Left renal pelvis (tissue), 4 donors: ENCODE results near the gene PAX4. TPM values are rescaled to one million over a fixed set of nuclear protein-coding genes. Genes with fewer than 3 reads are reported as not detected.
A peak's percentile ranks its signal among the peaks of the same experiment; 100 is the strongest.
"Not testable (repeated sequence)": the region's sequence is repeated elsewhere in the genome, so short reads cannot be mapped to it uniquely, and the experiment has no call there.

ENCODE experiments used
- DNase-seq, 4 donors: peaks; one replicate each; pipeline ENCODE4 v3.0.0-alpha.2; 2013; ENCODE audit warnings: low read depth in 4 of 4, low spot score in 3 of 4
- polyA plus RNA-seq, 4 donors: library from polyadenylated mRNA; unstranded; fragments of 120-200 nt; gene quantifications; one replicate each; pipeline ENCODE4 v1.2.1, GENCODE V29; 2013; ENCODE audit not compliant: insufficient read length in 4 of 4

Gene PAX4
- polyA plus RNA-seq, 4 donors: not detected

DNA sequence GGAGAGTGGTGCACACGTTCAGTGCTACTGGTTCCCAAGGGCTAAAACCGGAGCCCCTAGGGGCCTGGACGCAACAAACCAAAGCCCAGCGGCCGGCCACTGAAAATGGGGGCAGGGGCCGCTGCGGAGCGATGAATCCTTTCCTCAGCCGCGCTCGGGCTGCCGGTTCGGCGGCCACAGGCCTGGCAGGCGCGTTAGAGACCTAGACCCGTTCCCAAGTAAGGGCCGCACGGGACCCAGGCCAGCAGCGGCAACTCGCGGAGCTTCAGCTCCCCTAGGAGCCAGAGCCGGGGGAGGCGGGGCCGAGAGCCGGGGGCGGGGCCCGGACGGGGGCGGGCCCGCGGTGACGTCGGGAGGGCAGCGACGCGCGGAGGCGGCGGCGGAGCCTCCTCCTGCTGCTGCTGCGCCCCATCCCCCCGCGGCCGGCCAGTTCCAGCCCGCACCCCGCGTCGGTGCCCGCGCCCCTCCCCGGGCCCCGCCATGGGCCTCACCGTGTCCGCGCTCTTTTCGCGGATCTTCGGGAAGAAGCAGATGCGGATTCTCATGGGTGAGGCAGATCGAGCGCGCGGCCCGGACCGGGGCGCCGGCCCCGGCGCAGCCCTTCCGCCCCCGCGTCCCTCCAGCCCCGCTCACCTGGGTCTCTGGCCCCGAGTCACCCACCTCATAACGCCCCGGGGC lies 29.8 kb downstream of the PAX4 start, which contains the start of gene ARF5:
Gene ARF5, plus strand, starts transcription at position 393 of the 678 bp plus-strand sequence. Its CDS starts 88 bp downstream, at position 481.
- peak in 3 of 4 donors; percentile 76 to 79 (median 77) for DNase-seq

DNA sequence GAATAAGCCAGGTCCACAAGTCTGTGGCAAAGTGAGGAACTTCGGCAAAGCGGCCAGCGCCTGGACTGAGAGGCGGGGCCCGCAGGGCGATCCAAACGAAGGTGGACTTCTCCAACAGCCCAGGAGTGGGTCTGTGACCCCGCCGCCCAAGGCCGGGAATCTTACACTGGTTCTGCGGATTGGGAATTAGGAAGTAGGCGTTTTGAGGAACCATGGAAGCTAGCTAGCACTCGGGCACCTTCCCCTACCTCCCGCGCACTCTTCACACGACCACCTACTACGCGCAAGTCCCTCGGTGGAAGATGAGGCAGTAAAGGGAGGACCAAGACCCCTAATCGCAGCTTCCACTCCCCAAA lies 30.3 kb downstream of the PAX4 start:
- no peak for DNase-seq

DNA sequence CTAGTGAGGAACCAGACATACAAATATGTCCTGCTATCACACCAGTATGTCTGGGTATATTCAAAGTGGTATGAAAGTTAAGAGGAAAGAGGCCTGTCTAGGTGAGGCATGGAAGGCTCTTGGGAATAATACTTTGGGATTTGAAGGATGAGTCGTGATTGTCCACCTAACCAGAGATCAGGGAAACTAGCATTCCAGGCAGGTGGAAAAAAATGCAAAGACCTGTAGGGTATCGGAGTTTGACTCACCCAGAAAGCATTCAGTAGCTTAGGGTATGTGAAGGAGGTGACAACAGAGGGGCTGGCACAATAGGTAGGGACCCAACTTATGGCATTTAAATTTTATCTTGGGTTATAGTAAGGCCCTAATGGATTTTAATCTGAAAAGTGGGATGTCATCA lies 31.6 kb downstream of the PAX4 start:
- DNase-seq: no peak

DNA sequence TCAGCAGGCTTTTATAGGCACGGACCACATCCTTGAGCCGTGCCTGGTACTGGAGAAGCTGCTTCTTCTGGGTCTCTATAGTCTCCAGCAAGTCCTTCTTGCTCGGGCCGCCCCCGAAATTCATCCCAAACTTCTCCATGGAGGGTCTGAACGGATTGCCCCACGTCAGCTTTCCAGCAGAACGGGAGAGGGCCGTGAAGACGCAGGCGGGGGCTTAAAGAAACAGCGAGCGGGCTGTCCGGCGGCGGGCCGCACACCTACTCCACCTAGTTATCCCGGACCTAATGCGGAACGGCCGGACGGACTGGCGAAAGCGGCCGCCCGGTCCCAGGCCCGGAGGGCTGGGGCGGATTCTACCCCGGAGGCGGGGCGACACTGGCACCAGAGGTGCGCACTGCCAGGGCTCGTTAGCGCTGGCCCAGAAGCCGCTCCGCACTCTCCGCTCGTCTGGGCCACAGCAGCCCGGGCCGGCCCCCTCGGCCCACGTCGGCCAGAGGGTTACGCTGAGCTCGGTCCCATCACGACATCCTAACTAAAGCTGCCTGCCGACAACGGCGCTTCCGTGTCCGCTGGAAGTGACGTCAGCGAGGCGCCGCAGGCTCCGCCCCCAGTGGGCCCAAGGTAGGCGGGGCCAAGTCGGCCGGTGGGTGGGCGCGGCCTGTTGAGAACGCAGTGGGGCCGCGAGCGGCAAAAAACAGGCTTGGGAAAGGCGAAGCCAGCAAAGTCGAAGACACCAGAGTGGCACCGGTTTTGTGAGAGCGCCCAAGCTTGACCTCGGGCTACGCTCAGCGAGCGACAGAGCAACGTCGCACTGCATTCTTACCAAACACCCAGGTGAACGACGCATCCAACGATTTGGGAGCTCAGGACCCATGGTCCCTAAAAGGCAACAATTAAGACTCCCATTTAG lies 32.6 kb downstream of the PAX4 start, which contains the start of gene GCC1:
Gene GCC1, minus strand, starts transcription at position 553 of the 910 bp plus-strand sequence. Its CDS starts 414 bp downstream, at position 139.
- peak; percentile 72 to 85 (median 82) for DNase-seq

DNA sequence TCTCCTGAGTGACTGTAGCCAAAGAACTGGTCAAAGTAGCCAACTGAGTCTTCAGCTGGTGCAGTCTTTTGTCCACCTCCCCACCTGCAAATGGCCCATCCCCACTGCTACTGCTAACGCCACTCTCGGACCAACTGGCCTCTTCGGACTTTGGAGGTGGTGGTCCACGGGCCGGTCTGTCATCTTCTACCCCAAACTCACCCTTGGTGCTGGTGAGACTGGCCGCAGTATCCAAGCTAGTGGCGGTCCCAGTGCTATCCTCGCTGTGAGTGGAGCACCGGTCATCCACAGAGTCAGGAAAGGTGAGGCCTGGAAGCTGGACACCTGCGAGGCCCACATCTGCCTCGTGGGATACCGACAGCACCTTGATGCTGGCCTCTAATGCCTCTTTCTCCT lies 33.3 kb downstream of the PAX4 start:
- DNase-seq: no peak

DNA sequence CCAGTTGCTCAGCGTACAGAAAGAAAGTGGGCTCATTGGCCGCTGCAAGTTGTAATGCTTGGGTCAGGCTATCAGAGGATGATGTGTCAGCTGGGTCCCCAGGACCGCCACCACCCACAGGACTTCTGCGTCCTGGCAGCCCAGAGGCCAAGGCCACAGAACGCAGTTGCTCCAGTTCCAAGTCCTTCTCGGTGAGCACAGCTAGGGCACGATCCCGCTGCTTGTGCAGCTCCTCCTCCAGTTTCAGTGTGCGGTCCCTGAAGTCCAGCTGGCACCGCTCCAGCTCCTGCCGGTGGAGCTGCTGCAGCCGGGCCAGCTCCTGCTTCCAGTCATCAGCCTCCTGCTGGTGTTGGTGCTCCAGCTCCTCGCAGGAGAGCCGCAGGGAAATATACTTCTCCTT lies 35.6 kb downstream of the PAX4 start:
- DNase-seq: no peak

DNA sequence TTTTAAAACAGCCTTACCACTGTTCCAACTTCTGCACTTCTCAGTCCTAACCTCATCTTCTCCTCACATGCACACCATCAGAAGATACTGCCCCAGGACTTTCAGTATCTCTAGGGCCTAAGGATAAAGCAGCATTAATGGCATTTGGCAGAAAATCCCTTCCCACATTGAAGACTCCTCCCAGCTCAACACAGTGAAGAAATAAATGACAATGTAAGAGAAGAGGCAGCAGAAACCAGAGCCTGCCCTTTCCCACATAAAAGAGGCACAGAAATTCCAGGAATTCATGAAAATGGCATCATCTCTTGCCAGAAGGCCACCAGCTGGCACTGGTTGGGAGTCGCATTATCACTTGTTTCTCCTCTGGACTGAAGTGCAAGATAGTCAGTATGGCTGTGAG lies 36.2 kb downstream of the PAX4 start:
- DNase-seq: no peak

DNA sequence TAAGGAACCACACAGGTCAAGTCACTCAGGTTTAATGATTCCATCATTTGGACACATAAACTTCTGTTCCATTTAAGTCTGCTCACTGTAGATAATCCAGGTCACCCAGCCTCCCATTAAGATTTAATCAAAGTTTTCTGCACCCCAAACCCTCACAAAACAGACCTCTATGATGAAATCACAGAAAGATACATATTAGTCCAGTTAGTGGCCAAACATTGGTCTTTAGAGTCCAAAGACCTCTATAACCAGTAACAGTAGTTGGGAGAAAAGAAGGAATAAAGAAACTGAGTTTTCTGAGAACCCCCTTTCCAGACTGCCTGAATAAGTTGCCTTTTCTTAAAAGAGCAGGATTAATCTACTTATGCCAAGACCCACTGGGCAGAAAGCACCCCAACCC lies 37.3 kb downstream of the PAX4 start:
- no peak for DNase-seq

DNA sequence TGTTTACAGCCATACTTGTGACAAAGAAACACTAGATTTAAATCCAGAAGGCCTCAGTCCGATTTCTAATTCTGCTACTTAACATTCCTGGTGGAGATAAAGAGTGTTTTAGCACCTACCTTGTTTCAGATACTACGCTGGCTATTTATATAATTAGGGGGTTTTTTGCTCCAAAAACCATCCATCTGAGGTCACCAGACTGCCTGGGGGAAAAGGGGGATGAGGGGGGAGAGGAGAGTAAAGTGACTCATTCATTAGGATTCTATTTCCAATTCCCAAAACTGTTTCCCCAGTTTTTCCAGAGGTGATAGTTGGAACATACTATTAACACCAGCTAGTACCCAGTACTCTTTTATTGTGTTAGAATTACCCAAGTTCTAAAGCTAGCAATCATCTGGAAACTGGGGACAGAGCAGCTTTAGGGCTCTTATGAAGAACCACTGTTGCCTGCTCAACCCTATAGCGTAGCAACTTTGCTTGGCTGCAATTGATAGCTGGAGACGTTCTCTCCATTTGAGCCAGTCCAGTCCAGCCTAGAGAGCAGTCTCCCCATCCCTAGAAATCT lies 39.1 kb downstream of the PAX4 start:
- DNase-seq: no peak

DNA sequence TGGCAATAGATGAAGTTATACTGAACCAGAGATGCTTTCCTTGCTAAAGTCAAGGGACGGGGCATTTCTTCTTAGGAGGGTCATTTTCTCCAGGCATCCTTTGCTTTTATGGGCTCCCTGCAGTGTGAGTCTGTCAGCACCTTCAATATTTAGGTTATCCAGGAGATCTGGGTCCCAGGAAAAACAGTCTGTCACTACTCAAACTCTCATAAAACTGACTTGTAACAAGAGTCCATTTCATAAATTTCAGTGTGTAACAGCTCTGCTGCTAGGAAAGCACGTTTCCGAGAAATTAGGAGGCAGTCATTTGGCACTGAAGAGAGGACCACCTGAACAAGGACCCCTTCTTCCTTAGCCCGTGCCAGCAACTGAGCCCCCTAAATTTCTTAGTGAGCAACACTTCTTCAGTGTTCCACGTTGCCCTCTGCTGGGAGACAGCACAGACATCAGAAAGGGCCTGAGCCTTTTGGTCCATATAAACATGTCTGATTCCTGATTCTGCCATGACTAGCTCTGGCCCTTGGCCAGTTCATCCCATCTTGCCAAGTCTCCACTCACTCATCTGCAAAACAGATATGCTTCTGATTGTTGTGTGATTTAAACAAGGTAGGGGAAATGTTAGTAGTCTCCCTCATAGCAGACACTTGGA lies 39.8 kb downstream of the PAX4 start:
- DNase-seq: no peak

DNA sequence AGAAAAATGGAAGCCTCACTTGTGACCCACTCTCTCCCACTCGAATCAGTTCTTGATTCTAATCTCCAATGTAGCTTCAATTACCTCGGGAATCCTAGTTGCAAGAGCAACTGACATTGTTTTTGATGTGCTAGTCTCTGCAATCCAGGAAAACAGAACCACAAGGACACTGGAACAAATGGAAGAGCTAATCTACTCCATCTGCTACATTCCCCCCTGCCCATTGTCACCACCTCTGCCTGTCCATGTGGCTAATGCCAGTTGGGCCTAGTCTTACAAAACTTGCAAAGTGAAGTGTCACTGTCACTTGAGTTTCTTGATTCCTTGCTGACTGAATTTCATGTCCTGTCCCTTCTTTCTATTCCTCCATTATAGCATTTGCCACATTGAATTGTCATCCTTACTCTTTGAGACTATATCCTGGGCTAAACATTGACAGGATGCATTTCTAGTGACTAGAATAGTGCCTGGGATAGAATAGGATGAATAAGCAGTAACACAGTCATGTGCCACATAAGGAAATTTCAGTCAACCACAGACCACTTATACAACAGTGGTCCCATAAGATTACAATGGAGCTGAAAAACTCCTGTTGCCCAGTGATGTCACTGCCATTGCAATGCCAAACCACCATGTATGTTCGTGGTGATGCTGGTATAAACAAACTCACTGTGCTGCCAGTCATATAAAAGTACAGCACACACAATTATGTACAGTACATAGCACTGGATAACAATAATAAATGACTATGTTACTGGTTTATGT lies 46.0 kb downstream of the PAX4 start:
- DNase-seq: no peak

DNA sequence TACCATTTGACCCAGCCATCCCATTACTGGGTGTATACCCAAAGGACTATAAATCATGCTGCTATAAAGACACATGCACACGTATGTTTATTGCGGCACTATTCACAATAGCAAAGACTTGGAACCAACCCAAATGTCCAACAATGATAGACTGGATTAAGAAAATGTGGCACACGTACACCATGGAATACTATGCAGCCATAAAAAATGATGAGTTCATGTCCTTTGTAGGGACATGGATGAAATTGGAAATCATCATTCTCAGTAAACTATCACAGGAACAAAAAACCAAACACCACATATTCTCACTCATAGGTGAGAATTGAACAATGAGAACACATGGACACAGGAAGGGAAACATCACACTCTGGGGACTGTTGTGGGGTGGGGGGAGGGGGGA lies 49.9 kb downstream of the PAX4 start:
- DNase-seq: not testable (repeated sequence)

DNA sequence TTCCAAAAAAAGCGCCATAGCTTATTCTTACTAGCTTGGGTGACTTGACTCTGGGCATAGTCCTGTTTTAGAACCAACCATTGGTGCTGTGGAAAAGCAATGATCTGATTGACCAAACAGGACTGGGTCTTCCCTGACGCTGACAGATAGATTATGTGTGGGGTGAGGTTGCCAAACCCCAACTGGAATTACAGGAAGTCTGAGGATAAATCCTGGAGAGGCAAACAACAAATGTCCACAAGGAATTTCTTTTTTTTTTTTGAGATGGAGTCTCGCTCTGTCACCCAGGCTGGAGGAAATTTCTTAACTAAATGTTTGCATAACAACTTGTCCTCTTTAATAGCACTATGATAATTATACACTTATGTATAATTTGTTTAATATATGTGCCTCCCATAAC lies 51.7 kb downstream of the PAX4 start:
- no peak for DNase-seq

Other genes with a start within 250 kb of the PAX4 start
- 10 to 100 TPM; 19.2 to 24.2 (median 22.4) TPM for gene ZNF800, start 225.4 kb downstream of the PAX4 start, polyA plus RNA-seq
- 10 to 100 TPM; 10.0 to 15.8 (median 15.1) TPM for gene GCC1, start 32.5 kb downstream of the PAX4 start, polyA plus RNA-seq
- gene ARF5, start 29.7 kb downstream of the PAX4 start, polyA plus RNA-seq: 100 to 1,000 TPM; 158 to 206 (median 185) TPM
- under 1 TPM in 3 of 4 donors, not detected in 1; 0.19 to 0.70 (median 0.30) TPM for gene FSCN3, start 24.4 kb downstream of the PAX4 start, polyA plus RNA-seq
- gene SND1, start 34.1 kb upstream of the PAX4 start, polyA plus RNA-seq: 100 to 1,000 TPM; 129 to 161 (median 145) TPM